ENCODE results near the gene MAPKAPK2. TPM values are rescaled to one million over a fixed set of nuclear protein-coding genes. Genes with fewer than 3 reads are reported as not detected.

MAPKAPK2 gene
- total RNA-seq, 4 donors from 2014 or later = 115 to 207 (median 140) TPM

- Histone ChIP-seq H3K27ac (peak overlapping the region in 1 of 4 donors; percentile 19), H3K27me3 (no peaks in the 10 kb centered on the region), H3K4me1 (peaks cover 8 to 30% of the 10 kb centered on the region in 2 donors), H3K36me3 (no peaks in the 10 kb centered on the region), H3K9me3 (no peaks in the 10 kb centered on the region), H3K4me3 (no peak overlapping the region)
- TF ChIP-seq, protein P1, sequence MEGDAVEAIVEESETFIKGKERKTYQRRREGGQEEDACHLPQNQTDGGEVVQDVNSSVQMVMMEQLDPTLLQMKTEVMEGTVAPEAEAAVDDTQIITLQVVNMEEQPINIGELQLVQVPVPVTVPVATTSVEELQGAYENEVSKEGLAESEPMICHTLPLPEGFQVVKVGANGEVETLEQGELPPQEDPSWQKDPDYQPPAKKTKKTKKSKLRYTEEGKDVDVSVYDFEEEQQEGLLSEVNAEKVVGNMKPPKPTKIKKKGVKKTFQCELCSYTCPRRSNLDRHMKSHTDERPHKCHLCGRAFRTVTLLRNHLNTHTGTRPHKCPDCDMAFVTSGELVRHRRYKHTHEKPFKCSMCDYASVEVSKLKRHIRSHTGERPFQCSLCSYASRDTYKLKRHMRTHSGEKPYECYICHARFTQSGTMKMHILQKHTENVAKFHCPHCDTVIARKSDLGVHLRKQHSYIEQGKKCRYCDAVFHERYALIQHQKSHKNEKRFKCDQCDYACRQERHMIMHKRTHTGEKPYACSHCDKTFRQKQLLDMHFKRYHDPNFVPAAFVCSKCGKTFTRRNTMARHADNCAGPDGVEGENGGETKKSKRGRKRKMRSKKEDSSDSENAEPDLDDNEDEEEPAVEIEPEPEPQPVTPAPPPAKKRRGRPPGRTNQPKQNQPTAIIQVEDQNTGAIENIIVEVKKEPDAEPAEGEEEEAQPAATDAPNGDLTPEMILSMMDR (IDR thresholded peaks at IDR 0.05 in 4 of 5, conservative IDR thresholded peaks at IDR 0.05 in 1 of 5) = no peak
- no peak for TF ChIP-seq POLR2A (IDR thresholded peaks at IDR 0.05)
- intact Hi-C loops (cut with DNase I; ENCODE audit: low total_unique reads) = no loop called here
- no peak for DNase-seq
- ATAC-seq = no peak
- in situ Hi-C loops (cut with MboI; ENCODE audit: low sequenced_read_pairs in 4 of 4) = loop anchor here in 1 of 4 donors (25.0 kb wide), 1 partner anchor 1136 kb away; no protein-coding TSS in a partner anchor
Measured at GRCh38 chr1:206676499-206676898, 8.2 kb upstream of the MAPKAPK2 start.

GRCh38 chr1:206678490-206678889, 6.2 kb upstream of the MAPKAPK2 start:
- in situ Hi-C loops (cut with MboI; ENCODE audit: low sequenced_read_pairs in 4 of 4) = loop anchor here in 1 of 4 donors (25.0 kb wide), 1 partner anchor 1134 kb away; no protein-coding TSS in a partner anchor
- intact Hi-C loops (cut with DNase I; ENCODE audit: low total_unique reads) = no loop called here
- no peaks in the 10 kb centered on the region for H3K36me3 ChIP-seq
- H3K4me1 ChIP-seq = peaks cover 8 to 15% of the 10 kb centered on the region in 2 donors
- no peak for DNase-seq
- no peaks in the 10 kb centered on the region for H3K27me3 ChIP-seq
- TF ChIP-seq, protein P1 (IDR thresholded peaks at IDR 0.05 in 4 of 5, conservative IDR thresholded peaks at IDR 0.05 in 1 of 5) = no peak
- TF ChIP-seq POLR2A (IDR thresholded peaks at IDR 0.05) = no peak
- no peak overlapping the region for H3K27ac ChIP-seq
- no peak for ATAC-seq
- no peak overlapping the region for H3K4me3 ChIP-seq
- H3K9me3 ChIP-seq = no peaks in the 10 kb centered on the region

DNA sequence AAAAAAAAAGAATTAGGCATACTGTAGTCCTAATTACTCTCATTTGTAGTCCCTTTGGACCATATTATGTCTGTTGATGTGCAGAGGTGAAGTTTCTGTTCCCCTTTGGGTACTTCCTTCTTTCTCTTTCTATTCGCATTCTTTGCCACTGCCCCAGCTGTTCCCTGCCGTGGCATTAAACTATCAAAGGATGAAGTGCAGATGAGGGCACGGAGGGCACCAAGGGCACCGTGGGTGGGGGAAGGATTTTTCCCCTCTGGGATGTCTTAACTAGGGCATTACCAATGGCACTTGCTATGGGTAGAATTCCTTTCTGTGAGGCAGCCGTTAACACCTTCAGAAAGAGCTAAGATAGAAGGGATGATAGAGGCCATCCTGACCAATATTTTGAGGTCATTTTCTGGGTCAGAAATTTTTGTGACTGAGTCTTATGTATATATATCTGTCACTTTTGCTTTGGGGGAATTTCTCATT, 4.9 kb upstream of the MAPKAPK2 start:
- Histone ChIP-seq H3K36me3 (no peaks in the 10 kb centered on the region), H3K4me1 (peaks cover 14 to 16% of the 10 kb centered on the region in 2 donors), H3K27me3 (no peaks in the 10 kb centered on the region), H3K4me3 (no peak overlapping the region), H3K27ac (no peak overlapping the region), H3K9me3 (no peaks in the 10 kb centered on the region)
- TF ChIP-seq POLR2A (IDR thresholded peaks at IDR 0.05) = no peak
- ATAC-seq (no peak), DNase-seq (no peak)
- intact Hi-C loops (cut with DNase I; ENCODE audit: low total_unique reads) = no loop called here
- in situ Hi-C loops (cut with MboI; ENCODE audit: low sequenced_read_pairs in 4 of 4) = loop anchor here in 1 of 4 donors (25.0 kb wide), 1 partner anchor 1133 kb away; no protein-coding TSS in a partner anchor

GRCh38 chr1:206680279-206680678, 4.4 kb upstream of the MAPKAPK2 start:
- H3K36me3 ChIP-seq = no peaks in the 10 kb centered on the region
- in situ Hi-C loops (cut with MboI; ENCODE audit: low sequenced_read_pairs in 4 of 4) (loop anchor here in 1 of 4 donors (25.0 kb wide), 1 partner anchor 1132 kb away; no protein-coding TSS in a partner anchor), intact Hi-C loops (cut with DNase I; ENCODE audit: low total_unique reads) (no loop called here)
- H3K27ac ChIP-seq = no peak overlapping the region
- peaks cover 9 to 11% of the 10 kb centered on the region in 2 donors for H3K4me1 ChIP-seq
- DNase-seq (no peak), ATAC-seq (no peak)
- no peak overlapping the region for H3K4me3 ChIP-seq
- H3K27me3 ChIP-seq = no peaks in the 10 kb centered on the region
- TF ChIP-seq, protein P1 (IDR thresholded peaks at IDR 0.05 in 4 of 5, conservative IDR thresholded peaks at IDR 0.05 in 1 of 5) = no peak
- TF ChIP-seq POLR2A (IDR thresholded peaks at IDR 0.05) = no peak
- no peaks in the 10 kb centered on the region for H3K9me3 ChIP-seq

DNA sequence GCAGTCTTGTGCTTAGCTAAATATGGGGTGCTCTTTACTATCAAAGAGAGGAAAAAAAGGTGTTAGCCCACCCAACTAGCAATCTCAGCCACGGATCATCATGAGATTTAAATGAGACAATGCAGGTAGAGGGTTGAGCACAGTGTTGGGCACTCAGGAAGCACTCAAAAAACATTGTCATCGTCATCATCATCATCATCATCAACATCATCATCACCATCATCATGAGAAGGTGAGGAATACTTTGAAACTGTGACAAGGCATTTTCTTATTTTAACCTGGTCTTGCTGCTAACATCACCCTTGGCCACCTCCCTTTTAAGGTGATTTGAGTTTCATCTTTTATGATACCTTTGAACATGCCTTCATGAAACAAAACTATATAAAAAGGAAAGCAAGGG, 3.3 kb upstream of the MAPKAPK2 start:
- H3K27ac ChIP-seq = no peak overlapping the region
- H3K36me3 ChIP-seq = no peaks in the 10 kb centered on the region
- ATAC-seq = no peak
- intact Hi-C loops (cut with DNase I; ENCODE audit: low total_unique reads) = no loop called here
- in situ Hi-C loops (cut with MboI; ENCODE audit: low sequenced_read_pairs in 4 of 4) = loop anchor here in 1 of 4 donors (25.0 kb wide), 1 partner anchor 1131 kb away; no protein-coding TSS in a partner anchor
- no peak for TF ChIP-seq POLR2A (IDR thresholded peaks at IDR 0.05)
- TF ChIP-seq, protein P1 (IDR thresholded peaks at IDR 0.05 in 4 of 5, conservative IDR thresholded peaks at IDR 0.05 in 1 of 5) = no peak
- H3K4me1 ChIP-seq = peaks cover 7 to 10% of the 10 kb centered on the region in 2 donors
- no peaks in the 10 kb centered on the region for H3K9me3 ChIP-seq
- no peak for DNase-seq
- no peaks in the 10 kb centered on the region for H3K27me3 ChIP-seq
- H3K4me3 ChIP-seq = no peak overlapping the region
